ENCODE data around the gene FBP2. TPM values are rescaled to one million over a fixed set of nuclear protein-coding genes. Genes with fewer than 3 reads are reported as not detected.
"Not testable (repeated sequence)": the region's sequence is repeated elsewhere in the genome, so short reads cannot be mapped to it uniquely, and the experiment has no call there.

Gene FBP2
- total and polyA plus RNA-seq, 2 of the 4 experiments (the other 2 are of a cell fraction) = not detected

DNA sequence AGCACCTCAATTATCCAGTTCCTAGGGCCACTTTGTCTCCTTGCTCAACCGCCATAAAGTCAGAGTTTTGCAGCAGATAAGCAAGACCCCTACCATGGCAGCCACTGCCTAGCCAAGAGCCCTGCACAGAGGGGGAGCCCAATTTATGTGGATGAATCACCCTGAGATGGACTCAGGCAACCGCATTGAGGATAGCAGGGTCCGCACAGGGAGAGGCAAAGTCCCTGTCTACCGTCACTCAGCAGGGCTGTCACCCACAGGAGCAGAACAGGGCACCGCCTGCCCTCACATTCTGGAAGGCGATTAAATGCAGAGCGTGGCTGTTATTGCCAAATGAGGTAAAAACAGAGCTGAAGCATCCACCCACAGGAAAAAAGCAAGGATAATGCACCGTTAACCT lies 1.7 kb downstream of the FBP2 start:
- no peak overlapping the region for H3K56ac ChIP-seq (ENCODE audit: extremely low read depth, insufficient read depth, low read length)
- dilution Hi-C loops (cut with HindIII; ENCODE audit: low sequenced_read_pairs, unreplicated experiment) = no loop called here

DNA sequence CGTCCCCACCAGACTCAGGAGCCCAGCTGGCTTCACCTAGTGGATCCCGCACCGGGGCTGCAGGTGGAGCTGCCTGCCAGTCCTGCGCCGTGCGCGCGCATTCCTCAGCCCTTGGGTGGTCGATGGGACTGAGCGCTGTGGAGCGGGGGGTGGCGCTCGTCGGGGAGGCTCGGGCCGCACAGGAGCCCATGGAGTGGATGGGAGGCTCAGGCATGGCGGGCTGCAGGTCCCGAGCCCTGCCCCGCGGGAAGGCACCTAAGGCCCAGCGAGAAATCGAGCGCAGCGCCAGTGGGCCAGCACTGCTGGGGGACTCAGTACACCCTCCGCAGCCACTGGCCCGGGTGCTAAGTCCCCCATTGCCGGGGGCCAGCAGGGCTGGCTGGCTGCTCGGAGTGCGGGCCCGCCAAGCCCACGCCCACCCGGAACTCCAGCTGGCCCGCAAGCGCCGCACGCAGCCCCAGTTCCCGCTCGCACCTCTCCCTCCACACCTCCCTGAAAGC lies 2.5 kb downstream of the FBP2 start:
- 69% methylated on average over 10 of the region's 38 CpGs; no CpG with 5 or more reads in 1 of the 2 experiments for WGBS, 2 experiments (ENCODE audit: extremely low coverage in 2 of 2, insufficient read length in 1 of 2)
- H2BK5ac ChIP-seq (ENCODE audit: low read depth, low read length, poor library complexity, severe bottlenecking); ATAC-seq (ENCODE audit: low read depth); DNase-seq; H2AK9ac ChIP-seq (replicated peaks; ENCODE audit: low read depth, low read length, poor library complexity); CTCF ChIA-PET; BruUV-seq (replicated peaks); H3K18ac ChIP-seq (ENCODE audit: low read depth, low read length); dilution Hi-C loops (cut with HindIII; ENCODE audit: low sequenced_read_pairs, unreplicated experiment); in situ Hi-C loops (cut with MboI; ENCODE audit: low sequenced_read_pairs); H3K4me3 ChIP-seq (ENCODE audit: insufficient read depth, low read depth, low read length); intact Hi-C loops (cut with micrococcal nuclease); H2BK15ac ChIP-seq (ENCODE audit: low read depth, low read length); H3K79me1 ChIP-seq (ENCODE audit: low read depth in 1 of 2, low read length in 2 of 2); H2BK120ac ChIP-seq (ENCODE audit: low read depth, low read length); H4K8ac ChIP-seq (ENCODE audit: low read depth in 2 of 2, low read length in 2 of 2); H2BK20ac ChIP-seq (ENCODE audit: low read depth, low read length); H3K4me2 ChIP-seq (ENCODE audit: low read depth, low read length); H3K56ac ChIP-seq (ENCODE audit: extremely low read depth, insufficient read depth, low read length); H3K14ac ChIP-seq (replicated peaks; ENCODE audit: low read depth, low read length); H2AK5ac ChIP-seq (ENCODE audit: low read depth, low read length); H3K23ac ChIP-seq (ENCODE audit: low read depth, low read length); H3K9me1 ChIP-seq (ENCODE audit: insufficient read depth, low read length); H3K27ac ChIP-seq (ENCODE audit: insufficient read depth, low read length); H3K9ac ChIP-seq (ENCODE audit: low read depth, low read length); H3K36me3 ChIP-seq (ENCODE audit: control insufficient read depth, insufficient read depth, low read length); H4K20me1 ChIP-seq (ENCODE audit: insufficient read depth, low read length); H4K91ac ChIP-seq (ENCODE audit: insufficient read depth, low read depth, low read length); H3K9me3 ChIP-seq (ENCODE audit: control insufficient read depth, insufficient read depth, low read length); POLR2A ChIA-PET (ENCODE audit: unreplicated experiment); H4K5ac ChIP-seq (ENCODE audit: low read depth, low read length); H3K4ac ChIP-seq (ENCODE audit: low read depth, low read length); H3K4me1 ChIP-seq (ENCODE audit: control insufficient read depth, insufficient read depth, low read length); H2AFZ ChIP-seq (replicated peaks; ENCODE audit: low read length, poor library complexity): not testable (repeated sequence)
- H3K27me3 ChIP-seq (ENCODE audit: control insufficient read depth, insufficient read depth, low read length) = peaks cover 11% of the 10 kb centered on the region; the same call in 1 of the 2 replicates

More for the DNA sequence above, 1.7 kb downstream of the FBP2 start:
- TF ChIP-seq RCOR1 (IDR thresholded peaks at IDR 0.05; ENCODE audit: insufficient replicate concordance, low read length) = no peak
- TF ChIP-seq MAZ (IDR thresholded peaks at IDR 0.05; ENCODE audit: borderline replicate concordance, low read depth, low read length) = no peak
- no peak for TF ChIP-seq RFX5 (IDR thresholded peaks at IDR 0.05; ENCODE audit: low read depth, low read length)
- TF ChIP-seq, protein P1, sequence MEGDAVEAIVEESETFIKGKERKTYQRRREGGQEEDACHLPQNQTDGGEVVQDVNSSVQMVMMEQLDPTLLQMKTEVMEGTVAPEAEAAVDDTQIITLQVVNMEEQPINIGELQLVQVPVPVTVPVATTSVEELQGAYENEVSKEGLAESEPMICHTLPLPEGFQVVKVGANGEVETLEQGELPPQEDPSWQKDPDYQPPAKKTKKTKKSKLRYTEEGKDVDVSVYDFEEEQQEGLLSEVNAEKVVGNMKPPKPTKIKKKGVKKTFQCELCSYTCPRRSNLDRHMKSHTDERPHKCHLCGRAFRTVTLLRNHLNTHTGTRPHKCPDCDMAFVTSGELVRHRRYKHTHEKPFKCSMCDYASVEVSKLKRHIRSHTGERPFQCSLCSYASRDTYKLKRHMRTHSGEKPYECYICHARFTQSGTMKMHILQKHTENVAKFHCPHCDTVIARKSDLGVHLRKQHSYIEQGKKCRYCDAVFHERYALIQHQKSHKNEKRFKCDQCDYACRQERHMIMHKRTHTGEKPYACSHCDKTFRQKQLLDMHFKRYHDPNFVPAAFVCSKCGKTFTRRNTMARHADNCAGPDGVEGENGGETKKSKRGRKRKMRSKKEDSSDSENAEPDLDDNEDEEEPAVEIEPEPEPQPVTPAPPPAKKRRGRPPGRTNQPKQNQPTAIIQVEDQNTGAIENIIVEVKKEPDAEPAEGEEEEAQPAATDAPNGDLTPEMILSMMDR (conservative IDR thresholded peaks at IDR 0.05; ENCODE audit: low read depth, low read length) = no peak
- no peak for TF ChIP-seq RAD21 (IDR thresholded peaks at IDR 0.05; ENCODE audit: low read length)
- no peak overlapping the region for H4K5ac ChIP-seq (ENCODE audit: low read depth, low read length)
- no peak overlapping the region for H3K23ac ChIP-seq (ENCODE audit: low read depth, low read length)
- intact Hi-C loops (cut with micrococcal nuclease) (no loop called here), in situ Hi-C loops (cut with MboI; ENCODE audit: low sequenced_read_pairs) (no loop called here)
- H3K9ac ChIP-seq (ENCODE audit: low read depth, low read length) = no peak overlapping the region
- H4K91ac ChIP-seq (ENCODE audit: insufficient read depth, low read depth, low read length) = no peak overlapping the region
- POLR2A ChIA-PET (ENCODE audit: unreplicated experiment) = no interaction called here
- H3K9me3 ChIP-seq (ENCODE audit: control insufficient read depth, insufficient read depth, low read length) = no peaks in the 10 kb centered on the region
- no peak overlapping the region for H2BK20ac ChIP-seq (ENCODE audit: low read depth, low read length)
- H2AFZ ChIP-seq (replicated peaks; ENCODE audit: low read length, poor library complexity) = no peak overlapping the region
- no peak overlapping the region for H3K4me3 ChIP-seq (ENCODE audit: insufficient read depth, low read depth, low read length)
- no peak for ATAC-seq (ENCODE audit: low read depth)
- no peak overlapping the region for H2AK5ac ChIP-seq (ENCODE audit: low read depth, low read length)
- no peak overlapping the region for H3K27ac ChIP-seq (ENCODE audit: insufficient read depth, low read length)
- no peaks in the 10 kb centered on the region for H4K20me1 ChIP-seq (ENCODE audit: insufficient read depth, low read length)
- H3K9me1 ChIP-seq (ENCODE audit: insufficient read depth, low read length) = no peaks in the 10 kb centered on the region
- H3K4me1 ChIP-seq (ENCODE audit: control insufficient read depth, insufficient read depth, low read length) = no peaks in the 10 kb centered on the region
- H3K4ac ChIP-seq (ENCODE audit: low read depth, low read length) = no peak overlapping the region
- H3K36me3 ChIP-seq (ENCODE audit: control insufficient read depth, insufficient read depth, low read length) = no peaks in the 10 kb centered on the region
- H2AK9ac ChIP-seq (replicated peaks; ENCODE audit: low read depth, low read length, poor library complexity) = no peak overlapping the region
- 76% methylated on average over 6 of the region's 8 CpGs; no CpG with 5 or more reads in 1 of the 2 experiments for WGBS, 2 experiments (ENCODE audit: extremely low coverage in 2 of 2, insufficient read length in 1 of 2)
- no peak for DNase-seq
- H2BK120ac ChIP-seq (ENCODE audit: low read depth, low read length) = no peak overlapping the region
- no peak overlapping the region for H3K18ac ChIP-seq (ENCODE audit: low read depth, low read length)
- no peak overlapping the region for H3K14ac ChIP-seq (replicated peaks; ENCODE audit: low read depth, low read length)
- H2BK5ac ChIP-seq (ENCODE audit: low read depth, low read length, poor library complexity, severe bottlenecking) = no peak overlapping the region
- peaks cover 11% of the 10 kb centered on the region; the same call in 1 of the 2 replicates for H3K27me3 ChIP-seq (ENCODE audit: control insufficient read depth, insufficient read depth, low read length)
- CTCF ChIA-PET = no interaction called here
- H2BK15ac ChIP-seq (ENCODE audit: low read depth, low read length) = no peak overlapping the region
- BruUV-seq (replicated peaks) = no TSS peak
- H4K8ac ChIP-seq (ENCODE audit: low read depth in 2 of 2, low read length in 2 of 2) = no peak overlapping the region
- no peak overlapping the region for H3K4me2 ChIP-seq (ENCODE audit: low read depth, low read length)
- no peaks in the 10 kb centered on the region for H3K79me1 ChIP-seq (ENCODE audit: low read depth in 1 of 2, low read length in 2 of 2)

Data from IMR-90 (cell line).